GM21381 (cell line): ENCODE results near the gene PHEX.

Experiments used
- ATAC-seq: cut with Tn5 transposase; IDR thresholded peaks from one replicate; pipeline ENCODE4 v1.9.1; 2021; ENCODE audit warnings: mild to moderate bottlenecking, moderate library complexity; ENCODE audit not compliant: unreplicated experiment

Gene PHEX

DNA sequence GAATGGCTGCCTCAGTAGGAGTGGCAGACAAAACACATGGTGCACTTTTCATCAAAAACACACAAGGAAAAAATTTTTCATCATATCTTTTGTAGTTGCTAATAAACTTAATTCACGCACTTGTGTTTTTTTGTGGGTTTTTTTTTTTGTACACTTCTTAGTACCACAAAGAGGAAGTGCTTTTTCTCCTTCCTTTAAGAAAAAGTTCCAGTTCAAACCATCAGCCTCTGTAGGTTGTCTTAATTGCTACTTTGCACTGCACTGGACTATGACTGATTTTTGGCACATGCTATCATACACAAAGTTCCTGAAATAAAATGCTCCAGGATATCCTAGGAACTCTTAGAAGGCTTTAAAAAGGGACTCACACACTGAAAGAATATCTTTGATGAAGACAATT lies at the start of gene PHEX:
Gene PHEX, plus strand, starts transcription at position 242 of the 400 bp plus-strand sequence. CDS start 681 bp downstream, outside the sequence.
- no peak for ATAC-seq

DNA sequence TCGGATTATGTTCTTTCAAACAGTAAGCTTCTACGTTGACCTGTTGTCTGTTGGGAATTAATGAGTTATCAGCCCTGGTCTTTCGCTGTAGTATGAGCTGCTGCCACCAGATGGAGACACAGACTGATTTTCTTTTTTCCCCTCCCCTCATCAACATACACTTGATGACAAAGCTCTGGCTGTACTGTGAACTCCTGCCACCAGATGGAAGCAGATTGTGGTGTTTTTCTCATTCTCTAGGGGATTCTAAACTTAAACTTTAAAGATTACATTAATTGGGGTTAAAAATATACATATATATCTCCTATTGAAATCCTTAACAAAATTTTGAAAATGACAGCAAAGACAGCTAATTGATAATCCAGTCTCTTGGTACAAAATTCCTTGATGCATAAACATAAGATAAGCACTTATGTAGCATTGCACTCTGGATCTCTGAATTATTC lies 46.8 kb upstream of the PHEX start:
- peak; percentile 75 for ATAC-seq

DNA sequence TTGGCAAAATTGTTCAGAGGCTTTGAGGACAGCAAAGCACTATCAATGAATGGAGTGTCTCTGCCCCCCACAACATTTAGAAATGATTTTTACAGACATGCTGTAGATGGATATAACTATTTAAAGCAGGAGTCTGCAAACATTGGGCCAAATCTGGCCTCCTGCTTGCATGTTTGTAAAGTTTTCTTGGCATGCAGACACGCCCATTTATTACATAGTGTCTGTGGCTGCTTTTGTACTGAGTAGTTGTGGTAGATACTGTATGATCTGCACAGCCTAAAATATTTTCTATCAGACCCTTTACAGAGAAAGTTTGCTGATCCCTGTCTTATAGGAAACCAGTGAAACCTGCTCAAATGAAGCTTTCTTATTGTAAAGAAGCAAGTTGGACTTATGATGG lies 45.5 kb upstream of the PHEX start:
- no peak for ATAC-seq

DNA sequence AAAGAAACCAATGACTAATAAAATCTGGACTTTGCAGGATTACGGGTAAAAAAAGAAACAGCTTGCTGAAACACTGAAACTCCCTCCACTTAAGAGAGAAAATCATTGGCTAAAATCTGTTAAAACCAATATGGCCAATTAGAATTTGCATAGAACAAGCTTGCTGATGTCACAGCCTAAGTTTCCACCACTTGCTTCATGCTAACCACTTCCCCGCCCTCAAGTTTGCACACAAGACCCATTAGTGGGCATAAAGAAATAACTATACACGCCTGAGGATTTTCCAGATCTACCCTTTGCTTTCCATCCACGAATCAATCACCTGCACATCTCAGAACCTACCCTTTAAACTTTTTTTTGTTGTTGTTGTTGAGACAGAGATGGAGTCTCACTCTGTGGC lies 42.7 kb upstream of the PHEX start:
- ATAC-seq = peak; percentile 44

DNA sequence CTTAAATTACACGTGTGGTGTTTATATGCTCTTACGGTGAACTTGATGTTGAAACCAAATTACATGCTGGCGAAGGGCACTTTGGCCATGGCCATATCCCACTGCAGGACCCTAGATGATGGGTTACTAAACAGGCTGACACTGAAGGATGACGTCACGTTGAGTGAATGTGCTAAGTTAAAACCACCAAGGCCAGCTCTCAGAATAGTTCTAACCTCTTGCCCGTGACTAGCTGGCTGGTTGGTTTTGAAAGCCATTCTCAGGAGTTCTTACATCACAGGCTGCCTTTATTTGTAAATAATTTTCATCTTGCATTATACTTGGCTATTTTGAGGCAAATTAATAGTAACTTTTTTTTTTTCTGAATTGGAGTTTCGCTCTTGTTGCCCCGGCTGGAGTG lies 41.3 kb upstream of the PHEX start:
- ATAC-seq = no peak

DNA sequence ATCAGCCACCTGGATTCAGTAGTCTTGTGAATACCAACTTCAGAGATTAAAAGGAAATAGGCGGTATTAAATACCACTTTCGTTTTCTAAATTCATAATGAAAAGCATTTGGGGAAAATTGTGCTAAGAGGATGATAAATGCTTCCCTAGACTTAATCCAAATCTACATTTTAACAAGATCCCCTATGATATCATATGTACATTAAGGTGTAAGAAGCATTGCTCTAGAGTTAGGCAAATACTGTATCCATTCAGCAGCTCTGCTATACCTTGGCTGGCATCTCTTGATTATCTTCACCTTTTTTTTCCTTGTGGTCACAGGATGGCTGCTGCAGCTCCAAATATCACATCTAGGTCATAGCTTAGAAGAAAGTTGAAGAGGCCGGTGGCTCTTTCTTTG lies 40.6 kb upstream of the PHEX start:
- no peak for ATAC-seq

DNA sequence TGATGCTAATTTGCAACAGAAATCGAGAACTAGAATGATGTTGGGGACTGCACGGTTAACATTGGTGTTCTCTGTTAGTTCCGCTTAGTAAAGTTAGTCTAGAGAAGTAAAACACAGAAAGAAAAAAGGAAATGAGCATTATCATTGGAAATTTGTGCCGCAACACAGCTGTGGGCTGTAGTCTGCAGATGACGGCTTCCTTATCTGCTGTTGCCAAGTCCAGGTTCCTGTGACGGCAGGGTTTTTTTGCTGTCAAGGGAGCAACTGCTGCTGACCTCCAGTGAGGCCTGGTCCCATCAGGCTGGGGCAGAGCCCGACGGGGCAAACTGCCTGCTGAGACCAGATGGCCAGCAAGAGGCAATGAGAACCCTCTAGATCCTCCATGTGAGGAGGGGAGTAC lies 38.9 kb upstream of the PHEX start:
- ATAC-seq = peak; percentile 84

DNA sequence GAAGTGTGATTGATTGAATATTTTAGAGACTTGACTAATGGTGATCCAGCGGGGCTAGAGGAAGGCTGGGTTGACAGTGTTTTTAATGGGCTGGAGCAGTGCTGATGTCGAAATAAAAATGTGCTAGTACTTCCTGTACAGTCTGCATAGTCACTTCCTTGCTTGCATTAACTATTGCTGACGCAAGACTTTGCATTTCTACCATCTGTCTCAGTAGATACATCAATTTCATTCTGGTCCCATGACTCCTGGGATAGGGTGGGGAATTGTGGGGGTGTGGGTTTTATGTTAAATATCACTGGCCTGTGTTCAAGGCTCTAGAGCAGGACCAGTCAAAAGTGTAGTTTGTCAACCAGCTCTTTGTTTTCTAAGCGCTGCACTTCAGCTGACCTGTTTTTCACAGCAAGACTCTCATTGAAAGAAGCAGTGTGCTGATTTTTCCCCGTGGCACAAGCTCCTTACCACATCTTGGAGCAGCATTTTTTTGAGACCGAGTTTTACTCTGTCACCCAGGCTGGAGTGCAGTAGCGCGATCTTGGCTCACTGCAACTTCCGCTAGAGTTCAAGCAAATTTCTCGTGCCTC lies 35.2 kb upstream of the PHEX start:
- ATAC-seq = no peak

DNA sequence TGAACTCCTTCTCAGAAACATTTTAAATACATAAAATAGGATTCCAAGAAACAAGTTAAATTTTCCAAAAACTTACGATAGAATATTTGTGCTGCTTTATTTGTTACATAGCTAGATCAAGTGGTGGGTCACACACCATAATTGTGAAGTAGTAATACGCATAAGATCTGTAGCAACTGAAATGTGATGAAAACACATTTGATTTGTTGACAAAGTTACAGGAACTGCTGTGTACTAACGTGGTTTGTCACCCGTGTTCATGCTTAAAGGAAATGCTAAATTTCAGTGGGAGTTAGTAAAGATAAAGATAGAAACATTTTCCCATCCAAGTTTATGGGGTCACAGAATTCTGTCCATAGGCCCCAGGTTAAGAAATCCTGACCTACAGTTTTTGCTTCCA lies 34.1 kb upstream of the PHEX start:
- ATAC-seq = no peak

DNA sequence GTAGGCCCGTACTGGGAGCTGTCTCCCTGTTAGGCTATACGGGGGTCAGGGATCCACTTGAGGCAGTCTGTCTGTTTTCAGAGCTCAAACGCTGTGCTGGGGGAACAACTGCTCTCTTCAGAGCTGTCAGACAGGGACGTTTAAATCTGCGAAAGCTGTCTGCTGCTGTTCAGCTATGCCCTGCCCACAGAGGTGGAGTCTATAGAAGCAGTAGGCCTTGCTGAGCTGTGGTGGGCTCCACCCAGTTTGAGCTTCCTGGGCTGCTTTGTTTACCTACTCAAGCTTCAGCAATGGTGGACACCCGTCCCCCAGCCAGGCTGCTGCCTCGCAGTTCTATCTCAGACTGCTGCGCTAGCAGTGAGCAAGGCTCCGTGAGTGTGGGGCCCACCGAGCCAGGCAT lies 27.3 kb upstream of the PHEX start:
- no peak for ATAC-seq

DNA sequence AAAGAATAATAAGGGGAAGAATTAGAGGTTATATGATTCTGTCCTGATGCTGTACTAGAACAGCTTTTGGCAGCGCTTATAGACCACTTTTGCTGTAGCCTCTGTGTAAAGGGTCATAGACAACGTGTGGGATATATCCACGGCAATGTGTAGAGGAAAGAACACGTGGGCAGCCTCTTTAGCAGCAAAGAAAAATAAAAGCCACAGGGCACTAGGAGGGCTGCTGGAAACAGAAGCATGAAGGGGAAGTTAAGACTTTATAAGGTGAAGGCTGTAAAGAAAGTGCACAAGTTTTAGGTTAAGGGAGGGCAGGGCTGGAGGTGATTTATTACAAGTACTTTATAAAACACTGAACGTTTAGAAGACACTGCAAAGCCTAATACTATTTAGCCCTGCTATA lies 20.1 kb upstream of the PHEX start:
- no peak for ATAC-seq

DNA sequence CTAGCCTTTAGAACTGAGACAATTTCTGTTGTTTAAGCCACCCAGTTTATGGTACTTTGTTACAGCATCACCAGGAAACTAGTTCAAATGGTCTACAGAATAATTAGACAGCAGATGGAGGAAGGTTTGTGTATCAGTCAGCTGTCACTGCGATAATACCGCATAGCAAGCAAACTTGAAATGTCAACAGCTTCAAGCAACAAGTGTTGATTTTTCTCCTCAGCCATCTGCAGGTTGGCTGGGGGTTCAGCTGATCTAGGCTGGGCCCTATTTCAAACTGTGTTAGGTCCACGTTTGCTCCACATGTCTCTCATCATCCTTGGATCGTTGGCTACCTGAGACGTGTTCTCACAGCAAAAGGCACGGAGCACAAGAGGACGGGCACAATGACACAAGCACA lies 19.2 kb upstream of the PHEX start:
- no peak for ATAC-seq

DNA sequence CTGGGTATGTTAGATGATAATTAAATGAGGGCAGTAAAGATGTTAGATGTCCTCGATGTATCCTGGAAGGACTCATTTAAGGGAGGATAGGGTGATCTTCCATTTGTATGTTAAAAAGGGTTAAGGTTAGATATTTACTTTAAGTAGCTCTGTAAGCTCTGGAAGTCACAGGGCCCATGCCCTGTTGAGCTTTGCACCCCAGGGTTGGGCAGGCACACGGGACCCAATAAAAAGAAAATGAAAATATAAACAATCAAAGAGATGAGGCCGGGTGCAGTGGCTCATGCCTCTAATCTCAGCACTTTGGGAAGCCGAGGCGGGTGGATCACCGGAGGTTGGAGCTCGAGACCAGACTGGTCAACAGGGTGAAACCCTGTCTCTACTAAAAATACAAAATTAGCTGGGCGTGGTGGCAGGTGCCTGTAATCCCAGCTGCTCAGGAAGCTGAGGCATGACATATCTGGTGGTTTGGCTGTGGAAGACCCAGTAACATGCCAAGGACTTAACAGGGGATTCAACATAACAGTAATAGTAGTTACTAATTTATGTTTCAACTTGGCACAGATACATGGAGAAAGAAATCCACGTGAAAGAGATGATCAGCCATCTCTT lies 16.9 kb upstream of the PHEX start:
- ATAC-seq = no peak

DNA sequence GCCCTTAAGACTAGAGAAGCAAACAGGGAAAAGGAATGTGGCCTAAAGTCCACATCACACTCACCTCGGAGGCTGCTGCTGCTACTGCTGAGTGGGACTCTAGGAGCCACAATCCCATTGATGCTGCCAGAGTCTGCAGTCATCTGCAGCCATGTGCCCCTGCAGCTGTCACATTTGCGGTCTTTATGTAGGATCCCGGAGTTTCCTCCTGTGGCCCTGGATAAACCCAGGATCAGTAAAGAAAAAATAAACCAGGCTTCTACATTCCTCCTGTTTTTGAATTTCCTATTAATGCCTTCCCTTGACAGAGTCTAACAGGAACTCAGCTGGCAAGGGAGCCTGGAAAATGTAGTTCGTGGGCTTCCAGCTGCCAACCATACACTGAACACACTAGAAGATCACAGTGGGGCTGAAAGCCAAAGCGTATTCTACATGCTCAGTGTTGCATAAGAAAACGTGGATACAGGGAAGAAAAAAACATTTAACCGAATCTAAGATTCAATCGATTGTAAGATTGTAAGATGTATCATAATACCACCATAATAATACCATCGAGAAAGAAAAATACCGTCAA lies 10.3 kb upstream of the PHEX start:
- no peak for ATAC-seq

DNA sequence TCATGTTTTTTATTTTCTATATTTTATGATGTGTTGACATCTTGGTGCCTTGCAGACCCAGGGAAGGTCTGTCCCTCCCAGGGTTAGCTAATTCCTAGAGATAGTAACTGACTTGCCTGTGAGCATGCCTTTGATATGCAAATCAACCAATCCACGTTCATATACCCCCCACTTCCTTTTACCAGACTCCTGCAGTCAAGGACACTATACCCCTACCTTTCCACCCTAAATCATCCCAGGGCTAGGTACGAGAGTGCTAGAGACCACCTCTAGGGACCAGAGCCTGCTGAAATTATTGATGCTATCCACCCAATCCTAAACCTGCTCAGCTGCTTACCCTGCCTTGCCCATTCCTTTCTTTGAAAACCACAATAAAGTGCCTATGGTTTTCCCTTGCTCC lies 7.5 kb upstream of the PHEX start:
- no peak for ATAC-seq

DNA sequence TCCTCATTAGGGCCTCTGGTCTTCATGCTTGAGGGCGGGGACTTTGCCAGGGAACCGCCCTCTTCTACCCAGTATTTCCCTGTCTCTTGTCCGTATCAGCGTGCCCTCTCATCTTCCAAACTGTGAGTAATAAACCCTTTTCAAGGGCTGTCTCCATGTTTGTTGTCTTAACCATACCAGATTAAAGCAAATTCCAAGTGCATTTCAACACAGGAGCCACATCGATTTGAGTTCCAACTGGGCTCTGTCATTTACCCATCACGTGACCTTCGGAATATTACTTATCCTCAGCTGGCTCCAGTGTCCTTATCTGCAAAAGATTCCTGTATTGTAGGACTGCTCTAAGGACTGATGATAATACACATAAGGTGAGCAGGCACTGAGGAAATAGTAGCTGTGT lies 6.4 kb upstream of the PHEX start:
- ATAC-seq = no peak

DNA sequence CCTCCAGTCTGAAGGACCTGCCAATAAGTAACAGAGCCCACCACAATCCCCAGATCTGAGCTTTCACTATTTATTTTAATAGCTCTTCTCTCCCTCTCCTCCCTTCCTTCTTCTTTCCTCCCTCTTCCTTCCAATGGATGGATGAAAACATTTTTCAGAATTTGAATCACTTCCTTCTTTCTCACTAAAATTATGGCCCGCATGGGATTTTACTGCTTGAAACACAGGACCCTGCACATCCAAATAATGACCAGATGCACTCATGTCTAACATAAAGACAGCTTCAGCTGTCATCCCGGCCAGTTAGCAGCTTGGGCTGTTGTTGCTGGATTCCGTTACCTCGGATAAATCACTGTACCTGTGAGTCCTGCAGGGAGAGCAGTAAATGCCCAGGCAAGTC lies 5.4 kb upstream of the PHEX start:
- ATAC-seq = no peak

DNA sequence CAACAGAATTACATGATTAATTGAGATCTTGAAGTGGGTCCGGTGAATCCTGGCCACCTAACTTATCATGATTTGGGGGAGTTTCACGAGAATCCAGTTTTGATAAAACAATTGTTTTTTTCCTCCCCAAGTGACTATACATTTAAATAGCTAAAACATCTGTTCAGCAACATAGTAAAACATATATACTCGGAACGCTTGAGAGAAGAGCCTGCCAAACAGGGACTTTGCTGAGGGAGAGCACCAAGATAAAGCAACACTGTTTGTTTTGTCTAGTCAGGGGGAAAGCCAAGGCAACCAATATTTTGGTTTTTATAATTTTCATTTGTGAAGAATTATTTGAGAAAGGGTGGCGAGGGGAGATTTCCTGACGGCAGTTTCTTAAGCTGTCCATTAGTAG lies 381 bp downstream of the PHEX start:
- ATAC-seq = no peak

DNA sequence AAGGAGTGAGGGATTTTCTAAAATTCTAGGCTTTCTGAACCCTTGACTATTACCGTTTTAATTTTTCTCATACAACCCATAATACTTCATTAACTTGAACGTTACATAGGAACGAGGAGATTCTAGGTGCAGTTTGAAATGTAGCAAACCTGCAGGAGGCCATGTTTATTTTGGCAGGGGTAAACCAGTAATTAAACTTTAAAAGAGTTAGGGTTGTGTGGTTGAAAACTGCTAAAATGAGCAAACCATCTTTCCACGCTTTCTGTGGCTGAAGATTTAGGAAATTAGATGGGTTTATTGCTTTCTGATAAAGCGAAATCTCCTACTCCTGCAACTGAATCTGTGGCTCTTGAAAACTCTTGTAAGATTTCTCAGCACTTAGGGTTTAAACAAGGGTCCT lies 1.7 kb downstream of the PHEX start:
- ATAC-seq = no peak

DNA sequence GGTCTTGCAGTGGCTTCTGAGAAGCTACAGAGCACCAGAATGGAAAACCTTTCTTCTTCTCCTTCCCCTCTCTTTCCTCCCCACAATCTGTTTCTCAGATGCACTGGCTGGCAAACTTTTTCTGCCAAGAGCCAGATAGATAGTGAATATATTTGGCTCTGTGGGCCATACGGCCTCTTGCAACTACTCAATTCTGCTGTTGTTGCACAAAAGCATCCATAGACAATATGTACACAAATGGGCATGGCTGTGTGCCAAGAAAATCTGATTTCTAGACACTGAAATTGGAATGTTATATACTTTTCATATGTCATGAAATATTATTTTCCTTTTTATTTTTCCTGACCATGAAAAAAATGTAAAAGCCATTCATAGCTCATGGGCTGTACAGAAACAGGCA lies 3.1 kb downstream of the PHEX start:
- no peak for ATAC-seq

DNA sequence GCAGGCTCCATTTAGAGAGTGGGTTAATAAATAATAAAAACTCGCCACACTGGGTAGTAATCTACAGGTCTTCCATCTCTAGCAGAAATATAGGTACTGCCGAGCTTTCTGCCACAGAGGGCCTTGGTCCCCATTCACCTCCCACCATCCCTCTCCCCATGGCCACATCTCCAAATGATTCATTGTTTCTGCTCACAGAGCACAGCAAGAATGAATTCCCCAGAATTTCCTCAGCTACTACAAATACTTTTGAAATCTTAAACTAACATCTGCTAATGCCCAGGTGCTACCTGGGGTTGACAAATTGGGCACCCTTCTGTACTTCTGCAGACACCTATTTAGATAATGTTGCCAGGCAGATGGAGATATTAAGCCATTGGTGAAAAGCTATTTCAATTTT lies 5.1 kb downstream of the PHEX start:
- no peak for ATAC-seq

DNA sequence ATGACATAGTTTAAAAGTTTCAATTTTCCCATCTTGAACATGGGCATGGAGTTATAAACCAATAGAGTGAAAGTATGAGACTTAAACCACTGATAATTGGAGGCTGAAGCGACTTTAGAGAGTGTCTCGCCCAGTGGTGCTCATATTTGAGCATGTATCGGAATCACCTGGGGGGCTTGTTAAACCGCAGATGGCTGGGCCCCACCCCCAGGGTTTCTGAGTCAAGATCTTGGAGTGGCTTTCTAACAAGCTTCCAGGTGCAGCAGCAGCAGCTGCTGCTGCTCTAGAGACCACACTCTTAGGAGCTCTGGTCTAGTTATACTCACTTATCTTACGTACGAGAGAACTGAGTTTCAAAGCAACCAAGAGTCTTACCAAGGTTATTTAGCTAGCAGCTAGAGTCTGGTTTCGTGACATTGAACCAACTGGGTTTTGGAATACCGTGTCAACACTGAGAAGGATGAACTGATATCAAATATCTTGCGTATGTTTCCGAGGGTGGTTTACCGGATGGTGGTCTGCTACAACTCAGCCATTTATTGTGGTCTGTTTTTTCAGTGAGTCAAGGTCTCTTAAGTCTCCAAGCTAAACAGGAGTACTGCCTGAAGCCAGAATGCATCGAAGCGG lies 5.9 kb downstream of the PHEX start:
- no peak for ATAC-seq
